GM20000 (cell line): ENCODE data around the gene HOXD13.

Experiments
- DNase-seq: peaks from one replicate; pipeline ENCODE4 v3.0.0; 2012; ENCODE audit warnings: low spot score
- CTCF ChIP-seq: IDR thresholded peaks from 2 replicates; pipeline ENCODE4 v1.5.1; 2012; ENCODE audit warnings: mild to moderate bottlenecking, control low read depth; ENCODE audit errors: extremely low read depth, missing control alignments

Gene HOXD13

GRCh38 chr2:176140513-176141317 lies 48.2 kb downstream of the HOXD13 start:
- DNase-seq, result peak; percentile 94
- TF ChIP-seq CTCF, result peak; percentile 96

GRCh38 chr2:176142281-176142680 lies 49.8 kb downstream of the HOXD13 start:
- TF ChIP-seq CTCF, result no peak
- DNase-seq, result no peak
